Measurements from ENCODE around the gene SAP30BP.

Gene SAP30BP

DNA sequence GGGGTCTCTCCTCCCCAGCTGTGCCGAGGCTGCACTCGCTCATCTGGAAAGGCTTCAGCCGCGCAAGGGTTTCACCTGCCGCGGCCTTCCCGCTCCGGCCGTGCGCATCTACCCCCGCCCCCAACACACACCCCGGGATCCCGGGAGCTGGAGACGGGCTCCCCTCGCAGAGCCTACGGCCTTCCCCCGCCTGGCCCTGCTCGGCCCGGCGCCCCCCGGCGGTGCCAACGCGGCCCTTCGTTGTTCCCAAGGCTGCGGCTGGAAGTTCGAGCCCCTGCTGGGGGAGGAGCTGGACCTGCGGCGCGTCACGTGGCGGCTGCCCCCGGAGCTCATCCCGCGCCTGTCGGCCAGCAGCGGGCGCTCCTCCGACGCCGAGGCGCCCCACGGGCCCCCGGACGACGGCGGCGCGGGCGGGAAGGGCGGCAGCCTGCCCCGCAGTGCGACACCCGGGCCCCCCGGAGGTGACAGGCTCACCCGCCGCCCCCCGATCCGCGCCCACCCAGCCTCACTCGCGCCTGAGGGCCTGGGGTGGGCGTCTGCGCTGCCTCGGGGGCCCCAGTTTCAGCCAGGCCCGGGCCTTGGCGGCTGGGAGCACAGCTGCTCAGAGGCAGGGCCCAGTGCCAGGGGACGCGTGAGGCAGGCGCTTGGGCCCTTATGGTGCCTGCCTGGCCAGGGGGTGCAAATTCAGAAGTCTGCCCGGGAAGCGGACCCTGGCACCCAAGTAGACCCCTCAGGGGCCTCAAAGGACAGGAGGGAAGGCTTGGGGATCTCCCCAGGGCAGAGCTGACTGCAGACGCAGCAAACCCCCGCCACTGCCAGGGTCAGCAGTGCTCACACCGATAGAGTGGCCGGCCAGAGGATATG is 86.6 kb downstream of the SAP30BP start:
- H3K9me2 ChIP-seq (replicated peaks; ENCODE audit: insufficient read depth, low read length), result no peaks in the 10 kb centered on the region
- peaks cover 4% of the 10 kb centered on the region; the same call in 1 of the 2 replicates for H3F3A ChIP-seq (ENCODE audit: insufficient read depth)
- no peaks in the 10 kb centered on the region for H3K36me3 ChIP-seq (ENCODE audit: low read length)
- no peaks in the 10 kb centered on the region for H4K20me1 ChIP-seq (ENCODE audit: low read depth, low read length)
- H3K4me3 ChIP-seq (ENCODE audit: insufficient read depth, low read length, poor library complexity, severe bottlenecking), result peak overlapping the region; percentile 36
- peak overlapping the region; percentile 48 for H3K9ac ChIP-seq (ENCODE audit: low read length)
- TF ChIP-seq, protein P1, sequence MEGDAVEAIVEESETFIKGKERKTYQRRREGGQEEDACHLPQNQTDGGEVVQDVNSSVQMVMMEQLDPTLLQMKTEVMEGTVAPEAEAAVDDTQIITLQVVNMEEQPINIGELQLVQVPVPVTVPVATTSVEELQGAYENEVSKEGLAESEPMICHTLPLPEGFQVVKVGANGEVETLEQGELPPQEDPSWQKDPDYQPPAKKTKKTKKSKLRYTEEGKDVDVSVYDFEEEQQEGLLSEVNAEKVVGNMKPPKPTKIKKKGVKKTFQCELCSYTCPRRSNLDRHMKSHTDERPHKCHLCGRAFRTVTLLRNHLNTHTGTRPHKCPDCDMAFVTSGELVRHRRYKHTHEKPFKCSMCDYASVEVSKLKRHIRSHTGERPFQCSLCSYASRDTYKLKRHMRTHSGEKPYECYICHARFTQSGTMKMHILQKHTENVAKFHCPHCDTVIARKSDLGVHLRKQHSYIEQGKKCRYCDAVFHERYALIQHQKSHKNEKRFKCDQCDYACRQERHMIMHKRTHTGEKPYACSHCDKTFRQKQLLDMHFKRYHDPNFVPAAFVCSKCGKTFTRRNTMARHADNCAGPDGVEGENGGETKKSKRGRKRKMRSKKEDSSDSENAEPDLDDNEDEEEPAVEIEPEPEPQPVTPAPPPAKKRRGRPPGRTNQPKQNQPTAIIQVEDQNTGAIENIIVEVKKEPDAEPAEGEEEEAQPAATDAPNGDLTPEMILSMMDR (IDR thresholded peaks at IDR 0.05; ENCODE audit: insufficient read depth, low read length, poor library complexity, severe bottlenecking), result peak; percentile 67
- TF ChIP-seq EZH2phosphoT487 (conservative IDR thresholded peaks at IDR 0.05; ENCODE audit: low read length), result no peak
- H2AFZ ChIP-seq (ENCODE audit: low read depth, low read length, severe bottlenecking), result peak overlapping the region; percentile 64
- H3K79me2 ChIP-seq (ENCODE audit: insufficient read depth, low read length), result no peaks in the 10 kb centered on the region
- H3K27ac ChIP-seq (ENCODE audit: low read depth, low read length), result no peak overlapping the region
- peak overlapping the region; percentile 52 for H3K4me2 ChIP-seq (ENCODE audit: low read depth, low read length, poor library complexity, severe bottlenecking)
- H3K9me3 ChIP-seq (ENCODE audit: insufficient read depth, low read length), result no peaks in the 10 kb centered on the region
- no peaks in the 10 kb centered on the region for H3K27me3 ChIP-seq (ENCODE audit: low read length)

DNA sequence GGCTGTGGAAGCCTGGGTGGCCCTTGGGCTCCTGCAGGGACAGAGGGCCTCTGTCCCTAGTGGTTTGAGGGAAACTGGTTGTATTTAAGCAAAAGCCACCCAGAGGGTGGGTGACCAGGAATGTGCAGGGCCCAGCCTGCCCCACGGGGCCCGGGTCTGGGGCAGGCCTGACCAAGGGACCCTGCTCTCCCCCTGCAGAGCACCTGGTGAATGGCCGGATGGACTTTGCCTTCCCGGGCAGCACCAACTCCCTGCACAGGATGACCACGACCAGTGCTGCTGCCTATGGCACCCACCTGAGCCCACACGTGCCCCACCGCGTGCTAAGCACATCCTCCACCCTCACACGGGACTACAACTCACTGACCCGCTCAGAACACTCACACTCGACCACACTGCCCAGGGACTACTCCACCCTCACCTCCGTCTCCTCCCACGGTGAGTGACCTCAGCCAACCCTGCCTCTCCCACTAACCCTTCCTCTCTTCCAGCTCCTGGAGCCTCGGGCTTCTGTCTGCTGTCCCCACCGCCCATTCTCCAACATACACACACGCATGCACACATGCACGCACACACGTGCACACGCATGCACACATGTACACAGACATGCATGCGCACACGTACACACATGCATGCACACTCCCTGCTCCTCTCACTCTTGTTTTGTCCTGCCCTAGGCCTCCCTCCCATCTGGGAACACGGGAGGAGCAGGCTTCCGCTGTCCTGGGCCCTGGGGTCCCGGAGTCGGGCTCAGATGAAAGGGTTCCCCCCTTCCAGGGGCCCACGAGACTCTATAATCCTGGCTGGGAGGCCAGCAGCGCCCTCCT is 87.5 kb downstream of the SAP30BP start:
- no peaks in the 10 kb centered on the region for H3K27me3 ChIP-seq (ENCODE audit: low read length)
- no peaks in the 10 kb centered on the region for H3K9me2 ChIP-seq (replicated peaks; ENCODE audit: insufficient read depth, low read length)
- H3K4me2 ChIP-seq (ENCODE audit: low read depth, low read length, poor library complexity, severe bottlenecking), result peak overlapping the region; percentile 52
- H3K79me2 ChIP-seq (ENCODE audit: insufficient read depth, low read length), result no peaks in the 10 kb centered on the region
- H3F3A ChIP-seq (ENCODE audit: insufficient read depth), result peaks cover 4% of the 10 kb centered on the region; the same call in 1 of the 2 replicates
- H3K36me3 ChIP-seq (ENCODE audit: low read length), result no peaks in the 10 kb centered on the region
- H2AFZ ChIP-seq (ENCODE audit: low read depth, low read length, severe bottlenecking), result peak overlapping the region; percentile 64
- no peaks in the 10 kb centered on the region for H3K9me3 ChIP-seq (ENCODE audit: insufficient read depth, low read length)
- H3K9ac ChIP-seq (ENCODE audit: low read length), result 0 out of 2 replicates have a peak overlapping the region, but pooled peaks have one; percentile 48
- no peaks in the 10 kb centered on the region for H4K20me1 ChIP-seq (ENCODE audit: low read depth, low read length)
- H3K27ac ChIP-seq (ENCODE audit: low read depth, low read length), result no peak overlapping the region
- no peak overlapping the region for H3K4me3 ChIP-seq (ENCODE audit: insufficient read depth, low read length, poor library complexity, severe bottlenecking)
- TF ChIP-seq EZH2phosphoT487 (conservative IDR thresholded peaks at IDR 0.05; ENCODE audit: low read length), result no peak
- TF ChIP-seq, protein P1 (IDR thresholded peaks at IDR 0.05; ENCODE audit: insufficient read depth, low read length, poor library complexity, severe bottlenecking), result no peak

DNA sequence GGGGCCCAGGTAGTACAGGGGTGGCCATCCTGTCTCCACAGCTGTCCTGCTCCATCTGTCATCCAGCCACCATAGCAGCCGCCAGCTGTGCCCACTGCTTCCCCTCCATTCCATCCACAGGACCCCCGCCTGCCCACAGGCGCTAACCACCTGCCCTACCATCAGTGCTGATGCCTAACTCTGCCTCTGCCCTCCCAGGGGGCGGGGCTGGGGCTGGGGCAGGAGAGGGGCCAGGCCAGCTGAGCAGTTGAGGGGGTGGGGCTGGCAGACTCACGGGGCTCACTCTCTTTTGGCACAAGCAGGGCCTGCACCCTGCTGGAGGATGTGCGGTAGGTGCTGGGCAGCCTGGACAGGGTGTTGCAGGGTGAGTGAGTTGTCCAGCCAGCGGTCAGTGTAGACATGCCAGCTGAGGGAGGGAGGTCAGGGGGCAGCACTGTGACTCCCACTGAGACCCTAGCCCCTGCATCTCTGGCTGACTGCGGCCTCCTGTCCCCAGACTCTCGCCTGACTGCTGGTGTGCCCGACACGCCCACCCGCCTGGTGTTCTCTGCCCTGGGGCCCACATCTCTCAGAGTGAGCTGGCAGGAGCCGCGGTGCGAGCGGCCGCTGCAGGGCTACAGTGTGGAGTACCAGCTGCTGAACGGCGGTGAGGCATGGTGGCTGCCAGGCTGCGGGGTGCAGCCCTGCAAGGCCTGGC is 88.2 kb downstream of the SAP30BP start:
- Histone ChIP-seq H3K27me3 (ENCODE audit: low read length) (no peaks in the 10 kb centered on the region), H3K36me3 (ENCODE audit: low read length) (no peaks in the 10 kb centered on the region), H3K4me3 (ENCODE audit: insufficient read depth, low read length, poor library complexity, severe bottlenecking) (no peak overlapping the region), H2AFZ (ENCODE audit: low read depth, low read length, severe bottlenecking) (no peak overlapping the region), H3K9ac (ENCODE audit: low read length) (no peak overlapping the region), H4K20me1 (ENCODE audit: low read depth, low read length) (no peaks in the 10 kb centered on the region), H3K79me2 (ENCODE audit: insufficient read depth, low read length) (no peaks in the 10 kb centered on the region), H3K27ac (ENCODE audit: low read depth, low read length) (no peak overlapping the region), H3F3A (ENCODE audit: insufficient read depth) (peaks cover 4% of the 10 kb centered on the region; the same call in 1 of the 2 replicates), H3K9me2 (replicated peaks; ENCODE audit: insufficient read depth, low read length) (no peaks in the 10 kb centered on the region), H3K9me3 (ENCODE audit: insufficient read depth, low read length) (no peaks in the 10 kb centered on the region), H3K4me2 (ENCODE audit: low read depth, low read length, poor library complexity, severe bottlenecking) (no peak overlapping the region)
- TF ChIP-seq, protein P1 (IDR thresholded peaks at IDR 0.05; ENCODE audit: insufficient read depth, low read length, poor library complexity, severe bottlenecking), result no peak
- TF ChIP-seq EZH2phosphoT487 (conservative IDR thresholded peaks at IDR 0.05; ENCODE audit: low read length), result no peak

Measured in SU-DHL-6 (cell line).